ENCODE measurements around the gene NABP1.

Gene NABP1

DNA sequence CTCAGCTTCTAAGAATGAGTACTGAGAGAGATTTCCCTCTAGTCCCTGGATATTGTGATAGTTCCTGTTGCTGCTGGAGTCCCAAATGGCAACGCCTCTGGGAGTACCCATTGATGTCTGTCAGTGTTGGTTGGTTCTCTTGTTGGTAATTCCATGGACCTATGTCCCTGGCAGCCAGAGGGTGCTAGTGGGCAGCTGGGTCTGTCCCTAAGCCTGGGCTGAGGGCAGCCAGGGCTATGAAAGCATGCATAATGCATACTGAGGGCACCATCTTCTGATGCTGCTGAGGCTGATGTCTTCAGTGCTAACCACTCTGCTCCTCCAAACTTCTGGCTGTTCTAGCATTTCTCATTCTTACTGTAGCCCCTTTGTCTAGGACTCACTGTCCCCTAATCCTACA lies 35.9 kb downstream of the NABP1 start:
- no peak for DNase-seq

- no peak for DNase-seq
Measured at GRCh38 chr2:191714925-191715324, 37.0 kb downstream of the NABP1 start.

DNA sequence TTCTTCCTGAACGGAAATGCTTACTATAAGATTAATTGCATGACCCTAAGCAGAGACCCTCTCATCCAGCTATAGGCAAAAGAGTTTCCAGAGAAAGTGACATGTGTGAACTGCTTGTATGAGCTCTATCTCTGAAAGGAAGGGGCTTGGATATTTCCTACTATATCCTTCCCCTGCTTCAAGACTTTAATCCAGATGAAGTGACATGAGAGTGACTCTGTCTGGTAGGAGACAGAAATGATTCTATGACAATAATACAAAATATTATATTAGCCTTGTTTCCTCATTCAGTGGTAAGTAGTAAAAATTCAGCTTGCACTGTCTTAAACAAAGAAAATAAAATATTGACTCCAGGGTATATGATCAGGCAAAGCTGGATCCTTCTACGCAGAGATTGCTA lies 37.5 kb downstream of the NABP1 start:
- no peak for DNase-seq

GRCh38 chr2:191719261-191719660 lies 41.3 kb downstream of the NABP1 start:
- no peak for DNase-seq

DNA sequence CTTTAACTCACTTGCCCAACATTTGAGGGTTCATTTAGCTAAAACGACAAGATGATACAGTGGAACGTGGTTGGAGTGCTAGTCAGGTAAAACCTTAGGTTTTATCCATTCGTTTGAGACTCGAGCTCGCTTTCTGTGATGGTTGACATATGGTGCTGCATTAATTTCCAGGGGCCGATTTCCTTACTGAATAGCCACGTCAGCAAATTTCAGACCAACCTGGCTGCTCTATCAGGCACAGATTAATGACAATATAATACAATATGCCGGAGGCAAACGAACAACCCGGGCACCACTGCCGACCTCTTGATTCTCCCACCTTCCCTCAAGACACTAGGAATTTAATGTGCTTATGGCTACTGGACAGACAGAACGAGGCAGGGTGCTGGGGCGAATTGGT lies 42.0 kb downstream of the NABP1 start:
- no peak for DNase-seq

- no peak for DNase-seq
Measured at GRCh38 chr2:191721331-191721730, 43.4 kb downstream of the NABP1 start.

DNA sequence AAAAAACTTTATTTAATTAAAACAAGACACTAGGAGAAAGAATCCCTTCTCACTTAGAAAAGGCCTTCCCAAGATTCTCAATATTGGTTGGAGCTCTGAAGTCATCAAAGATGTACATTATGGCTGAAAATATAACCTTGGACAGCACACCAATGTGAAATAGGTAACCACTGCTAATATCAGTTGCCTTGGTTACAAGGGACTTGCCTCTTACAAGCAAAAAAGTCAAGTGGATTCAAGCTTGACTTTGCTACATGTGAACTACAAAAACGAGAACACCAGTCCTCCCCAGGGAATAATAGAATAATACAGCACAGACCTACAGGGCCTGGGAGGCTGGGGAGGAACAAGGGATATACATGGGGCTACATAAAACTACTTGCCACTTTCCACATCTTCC lies 46.1 kb downstream of the NABP1 start:
- DNase-seq: no peak

DNA sequence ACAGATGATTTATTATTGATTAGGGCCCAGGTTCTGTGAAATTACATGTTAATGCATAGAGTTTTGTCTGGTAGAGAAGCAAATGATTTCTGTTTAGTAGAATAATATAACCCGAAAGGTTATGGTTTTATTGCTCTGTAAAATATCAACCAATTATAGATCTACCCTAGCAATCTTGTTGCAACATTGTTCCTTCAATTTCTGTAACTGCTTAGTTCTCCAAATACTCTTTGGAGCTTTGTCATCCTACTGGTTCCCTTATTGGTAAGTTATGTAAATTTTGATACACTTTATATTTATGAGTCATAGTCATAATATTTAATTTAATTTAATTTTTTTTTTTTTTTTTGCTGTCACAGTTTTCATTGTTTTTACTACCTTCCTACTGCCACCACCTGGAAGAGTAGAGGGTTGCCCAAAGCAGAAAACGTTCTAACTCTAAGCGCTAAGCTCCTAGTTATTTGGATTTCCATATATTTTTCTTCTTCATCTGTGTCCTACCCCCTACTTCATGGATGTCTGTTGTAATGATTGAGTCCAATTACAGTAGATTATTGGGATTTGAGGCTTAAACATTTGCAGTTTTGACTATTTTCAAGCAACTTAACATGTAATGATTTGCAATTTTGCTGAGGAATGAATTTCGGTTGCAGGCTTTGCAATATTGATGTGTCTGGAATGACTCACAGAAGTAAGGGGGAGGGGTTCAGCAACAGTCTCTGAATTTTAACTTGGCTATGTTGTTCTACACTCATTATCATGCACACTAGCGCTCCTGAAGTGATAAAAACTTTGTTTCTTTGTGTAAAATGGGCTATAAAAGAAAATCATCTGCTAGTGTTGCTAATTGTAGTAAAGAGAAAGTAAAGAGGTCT lies 51.1 kb downstream of the NABP1 start:
- no peak for DNase-seq

DNA sequence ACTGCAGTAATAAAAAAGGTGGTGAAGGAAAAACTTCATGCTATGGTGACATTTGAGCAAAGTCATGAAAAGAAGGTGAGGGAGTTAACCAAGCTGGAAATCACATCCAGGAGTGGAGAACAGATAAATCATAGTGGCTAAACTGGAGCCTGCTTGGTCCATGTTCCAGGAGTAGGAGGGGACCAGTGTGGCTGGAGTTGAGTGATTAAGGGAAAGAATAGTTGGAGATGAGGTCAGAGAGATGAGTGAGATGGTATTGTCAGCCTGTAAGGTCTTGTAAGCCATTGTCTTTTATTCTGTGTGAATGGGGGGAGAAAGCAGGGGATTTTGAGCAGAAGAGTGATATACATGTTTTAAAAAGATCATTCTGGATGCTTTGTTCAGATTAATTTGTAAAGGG lies 52.3 kb downstream of the NABP1 start:
- DNase-seq: no peak
